HL-60 (cell line): Measurements from ENCODE around the gene HDC.

Source experiments
- DNase-seq, 2 experiments: peaks; one replicate each; pipeline ENCODE4 v3.0.0-alpha.2; 2010 to 2020; ENCODE audit warnings: low read depth in 1 of 2, low spot score in 1 of 2
- H3K27ac ChIP-seq: fragments of 250-450 bp; sonication (Bioruptor Pico); replicated peaks from 2 replicates; pipeline ENCODE4 v1.5.1; 2020; ENCODE audit warnings: mild to moderate bottlenecking, moderate library complexity
- H3K27me3 ChIP-seq: fragments of 250-450 bp; sonication (Bioruptor Pico); 2 replicates; pipeline ENCODE4 v1.5.1; 2021; ENCODE audit warnings: mild to moderate bottlenecking, moderate library complexity; ENCODE audit not compliant: insufficient read depth, poor library complexity, severe bottlenecking
- H3K4me3 ChIP-seq: replicated peaks from 2 replicates; pipeline ENCODE4 v1.5.1; 2011; ENCODE audit warnings: mild to moderate bottlenecking, control low read depth, low read length; ENCODE audit not compliant: insufficient read depth
- GABPA ChIP-seq: IDR thresholded peaks from 2 replicates; pipeline ENCODE4 v1.6.1; 2012; ENCODE audit warnings: low read depth
- POLR2AphosphoS5 ChIP-seq: IDR thresholded peaks from 2 replicates; pipeline ENCODE4 v1.6.1; 2012; ENCODE audit warnings: low read depth
- SPI1 ChIP-seq: IDR thresholded peaks from 2 replicates; pipeline ENCODE4 v1.6.1; 2012; ENCODE audit warnings: low read depth, mild to moderate bottlenecking, borderline replicate concordance
- TF ChIP-seq, protein P1 (sequence below): IDR thresholded peaks from 2 replicates; pipeline ENCODE4 v1.6.1; 2012; ENCODE audit warnings: low read depth; ENCODE audit not compliant: insufficient replicate concordance
- TF ChIP-seq, protein P2 (sequence below): IDR thresholded peaks from one replicate; pipeline ENCODE4 v1.5.1; 2011; ENCODE audit warnings: low read length, control low read depth, inconsistent platforms; ENCODE audit not compliant: insufficient read depth

Gene HDC

DNA sequence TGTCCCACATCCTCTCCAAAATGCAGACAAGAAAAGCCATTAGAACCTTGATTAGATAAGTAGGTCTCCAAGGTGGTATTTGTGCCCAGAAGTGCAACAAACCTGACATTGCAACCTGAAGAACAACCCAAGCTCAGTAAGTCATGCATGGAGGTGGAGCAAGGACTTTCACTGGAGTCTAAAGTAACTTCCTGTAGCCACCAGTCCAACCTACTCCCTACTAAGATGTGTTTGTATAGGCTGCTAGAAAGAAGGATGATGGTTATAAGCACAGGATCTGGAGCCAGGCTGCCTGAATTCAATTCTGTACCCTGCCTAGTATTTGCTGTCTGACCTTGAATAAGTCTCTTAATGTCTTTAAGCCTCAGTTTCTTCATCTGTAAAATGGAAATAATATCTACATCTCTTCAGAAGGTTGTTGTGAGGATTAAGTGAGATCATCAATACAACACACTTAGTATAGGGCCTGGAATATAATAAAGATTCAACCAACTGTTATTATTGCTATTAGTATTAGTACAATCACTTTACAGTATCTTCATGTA is 32.3 kb downstream of the HDC start:
- no peak overlapping the region for H3K27ac ChIP-seq
- H3K4me3 ChIP-seq: no peak overlapping the region
- TF ChIP-seq, protein P1, sequence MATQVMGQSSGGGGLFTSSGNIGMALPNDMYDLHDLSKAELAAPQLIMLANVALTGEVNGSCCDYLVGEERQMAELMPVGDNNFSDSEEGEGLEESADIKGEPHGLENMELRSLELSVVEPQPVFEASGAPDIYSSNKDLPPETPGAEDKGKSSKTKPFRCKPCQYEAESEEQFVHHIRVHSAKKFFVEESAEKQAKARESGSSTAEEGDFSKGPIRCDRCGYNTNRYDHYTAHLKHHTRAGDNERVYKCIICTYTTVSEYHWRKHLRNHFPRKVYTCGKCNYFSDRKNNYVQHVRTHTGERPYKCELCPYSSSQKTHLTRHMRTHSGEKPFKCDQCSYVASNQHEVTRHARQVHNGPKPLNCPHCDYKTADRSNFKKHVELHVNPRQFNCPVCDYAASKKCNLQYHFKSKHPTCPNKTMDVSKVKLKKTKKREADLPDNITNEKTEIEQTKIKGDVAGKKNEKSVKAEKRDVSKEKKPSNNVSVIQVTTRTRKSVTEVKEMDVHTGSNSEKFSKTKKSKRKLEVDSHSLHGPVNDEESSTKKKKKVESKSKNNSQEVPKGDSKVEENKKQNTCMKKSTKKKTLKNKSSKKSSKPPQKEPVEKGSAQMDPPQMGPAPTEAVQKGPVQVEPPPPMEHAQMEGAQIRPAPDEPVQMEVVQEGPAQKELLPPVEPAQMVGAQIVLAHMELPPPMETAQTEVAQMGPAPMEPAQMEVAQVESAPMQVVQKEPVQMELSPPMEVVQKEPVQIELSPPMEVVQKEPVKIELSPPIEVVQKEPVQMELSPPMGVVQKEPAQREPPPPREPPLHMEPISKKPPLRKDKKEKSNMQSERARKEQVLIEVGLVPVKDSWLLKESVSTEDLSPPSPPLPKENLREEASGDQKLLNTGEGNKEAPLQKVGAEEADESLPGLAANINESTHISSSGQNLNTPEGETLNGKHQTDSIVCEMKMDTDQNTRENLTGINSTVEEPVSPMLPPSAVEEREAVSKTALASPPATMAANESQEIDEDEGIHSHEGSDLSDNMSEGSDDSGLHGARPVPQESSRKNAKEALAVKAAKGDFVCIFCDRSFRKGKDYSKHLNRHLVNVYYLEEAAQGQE: no peak
- TF ChIP-seq, protein P2, sequence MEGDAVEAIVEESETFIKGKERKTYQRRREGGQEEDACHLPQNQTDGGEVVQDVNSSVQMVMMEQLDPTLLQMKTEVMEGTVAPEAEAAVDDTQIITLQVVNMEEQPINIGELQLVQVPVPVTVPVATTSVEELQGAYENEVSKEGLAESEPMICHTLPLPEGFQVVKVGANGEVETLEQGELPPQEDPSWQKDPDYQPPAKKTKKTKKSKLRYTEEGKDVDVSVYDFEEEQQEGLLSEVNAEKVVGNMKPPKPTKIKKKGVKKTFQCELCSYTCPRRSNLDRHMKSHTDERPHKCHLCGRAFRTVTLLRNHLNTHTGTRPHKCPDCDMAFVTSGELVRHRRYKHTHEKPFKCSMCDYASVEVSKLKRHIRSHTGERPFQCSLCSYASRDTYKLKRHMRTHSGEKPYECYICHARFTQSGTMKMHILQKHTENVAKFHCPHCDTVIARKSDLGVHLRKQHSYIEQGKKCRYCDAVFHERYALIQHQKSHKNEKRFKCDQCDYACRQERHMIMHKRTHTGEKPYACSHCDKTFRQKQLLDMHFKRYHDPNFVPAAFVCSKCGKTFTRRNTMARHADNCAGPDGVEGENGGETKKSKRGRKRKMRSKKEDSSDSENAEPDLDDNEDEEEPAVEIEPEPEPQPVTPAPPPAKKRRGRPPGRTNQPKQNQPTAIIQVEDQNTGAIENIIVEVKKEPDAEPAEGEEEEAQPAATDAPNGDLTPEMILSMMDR: no peak
- no peak for TF ChIP-seq POLR2AphosphoS5
- H3K27me3 ChIP-seq: no peaks in the 10 kb centered on the region
- no peak for DNase-seq

DNA sequence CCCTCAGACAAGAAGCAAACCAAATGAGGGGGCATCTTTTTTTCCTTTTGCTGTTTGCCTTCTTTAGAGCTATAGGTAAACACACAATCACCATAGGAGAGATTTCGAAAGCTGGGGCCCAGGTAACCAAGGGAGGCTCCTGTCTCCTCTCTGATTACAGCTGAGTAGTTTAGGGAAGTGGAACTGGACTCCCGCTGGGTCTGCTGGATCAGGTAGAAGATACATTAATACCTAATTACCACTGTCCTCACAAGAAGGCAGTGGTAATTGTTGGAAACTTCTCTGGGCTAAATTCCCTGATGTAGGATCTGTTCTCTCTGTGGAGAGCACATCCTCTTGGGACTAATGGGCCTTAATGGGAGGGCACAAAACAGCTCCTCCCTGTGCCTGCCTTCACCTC is 32.7 kb downstream of the HDC start:
- no peak for DNase-seq
- Histone ChIP-seq H3K27me3 (no peaks in the 10 kb centered on the region), H3K27ac (no peak overlapping the region), H3K4me3 (no peak overlapping the region)
- TF ChIP-seq, protein P2: no peak
- TF ChIP-seq GABPA (no peak), POLR2AphosphoS5 (no peak), SPI1 (no peak)
- TF ChIP-seq, protein P1: no peak

- no peak overlapping the region for H3K4me3 ChIP-seq
- no peaks in the 10 kb centered on the region for H3K27me3 ChIP-seq
- no peak overlapping the region for H3K27ac ChIP-seq
- TF ChIP-seq, protein P1: no peak
- no peak for TF ChIP-seq GABPA
- no peak for TF ChIP-seq SPI1
- TF ChIP-seq, protein P2: no peak
- TF ChIP-seq POLR2AphosphoS5: no peak
- DNase-seq: no peak
Observed at GRCh38 chr15:50231761-50232160, 33.8 kb downstream of the HDC start.
